ENCODE results near the gene FCRLB.
"Not testable (repeated sequence)": the region's sequence is repeated elsewhere in the genome, so short reads cannot be mapped to it uniquely, and the experiment has no call there.

FCRLB gene

DNA sequence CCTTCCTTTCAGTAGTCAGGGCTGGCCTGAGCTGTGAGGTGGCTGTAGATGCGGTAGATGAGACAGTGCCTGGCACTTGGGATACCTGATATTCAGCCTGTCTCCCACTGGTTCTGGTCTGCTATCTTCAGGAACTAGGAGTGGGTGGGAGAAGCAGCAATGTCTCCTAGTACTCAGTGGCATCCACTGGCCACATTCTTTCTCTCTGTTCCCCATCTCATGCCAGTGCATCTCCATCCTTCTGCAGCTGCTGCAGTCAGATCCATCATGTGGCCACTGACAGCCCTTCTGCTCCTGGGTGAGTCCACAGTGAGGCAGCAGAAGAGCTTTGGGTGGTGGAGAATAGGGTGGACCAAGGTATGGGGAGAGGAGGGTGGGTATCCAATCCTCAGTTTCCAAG, 1.1 kb downstream of the FCRLB start:
- no peak for TF ChIP-seq ZFX (IDR thresholded peaks at IDR 0.05)
- TF ChIP-seq, protein P1, sequence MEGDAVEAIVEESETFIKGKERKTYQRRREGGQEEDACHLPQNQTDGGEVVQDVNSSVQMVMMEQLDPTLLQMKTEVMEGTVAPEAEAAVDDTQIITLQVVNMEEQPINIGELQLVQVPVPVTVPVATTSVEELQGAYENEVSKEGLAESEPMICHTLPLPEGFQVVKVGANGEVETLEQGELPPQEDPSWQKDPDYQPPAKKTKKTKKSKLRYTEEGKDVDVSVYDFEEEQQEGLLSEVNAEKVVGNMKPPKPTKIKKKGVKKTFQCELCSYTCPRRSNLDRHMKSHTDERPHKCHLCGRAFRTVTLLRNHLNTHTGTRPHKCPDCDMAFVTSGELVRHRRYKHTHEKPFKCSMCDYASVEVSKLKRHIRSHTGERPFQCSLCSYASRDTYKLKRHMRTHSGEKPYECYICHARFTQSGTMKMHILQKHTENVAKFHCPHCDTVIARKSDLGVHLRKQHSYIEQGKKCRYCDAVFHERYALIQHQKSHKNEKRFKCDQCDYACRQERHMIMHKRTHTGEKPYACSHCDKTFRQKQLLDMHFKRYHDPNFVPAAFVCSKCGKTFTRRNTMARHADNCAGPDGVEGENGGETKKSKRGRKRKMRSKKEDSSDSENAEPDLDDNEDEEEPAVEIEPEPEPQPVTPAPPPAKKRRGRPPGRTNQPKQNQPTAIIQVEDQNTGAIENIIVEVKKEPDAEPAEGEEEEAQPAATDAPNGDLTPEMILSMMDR (conservative IDR thresholded peaks at IDR 0.05): no peak
- H3K27ac ChIP-seq: no peak overlapping the region

DNA sequence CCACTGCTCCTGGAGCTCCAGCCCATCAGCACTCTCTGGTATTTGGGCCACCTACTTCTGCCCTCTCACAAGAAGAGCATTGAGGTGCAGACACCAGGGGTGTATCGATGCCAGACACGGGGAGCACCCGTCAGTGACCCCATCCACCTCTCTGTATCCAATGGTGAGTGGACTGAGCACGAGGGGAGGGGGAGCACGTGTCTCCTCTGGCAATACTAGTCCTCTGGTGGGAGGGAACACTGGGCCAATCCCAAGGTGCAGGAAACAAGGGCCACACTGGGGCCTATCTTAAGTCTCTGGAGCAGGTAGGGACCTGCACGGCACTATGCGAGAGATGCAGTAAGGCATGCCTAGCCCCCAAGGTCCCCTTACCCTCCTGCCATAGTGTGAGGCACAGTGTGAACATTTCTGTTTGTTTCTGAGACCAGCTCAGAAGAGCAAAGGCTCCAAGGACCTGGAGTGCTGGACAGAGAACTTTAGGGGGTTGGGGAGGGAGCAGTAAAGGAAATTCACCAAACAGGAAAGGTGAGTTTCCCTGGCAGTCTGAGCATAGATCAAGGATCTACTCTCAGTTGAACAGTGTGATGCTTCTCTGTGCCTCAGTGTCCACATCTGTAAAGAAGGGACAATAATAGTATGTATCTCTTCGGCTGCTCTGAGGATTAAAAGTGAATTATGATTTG, 2.3 kb downstream of the FCRLB start:
- no peak for TF ChIP-seq ZFX (IDR thresholded peaks at IDR 0.05)
- H3K27ac ChIP-seq: peak overlapping the region; percentile 19

DNA sequence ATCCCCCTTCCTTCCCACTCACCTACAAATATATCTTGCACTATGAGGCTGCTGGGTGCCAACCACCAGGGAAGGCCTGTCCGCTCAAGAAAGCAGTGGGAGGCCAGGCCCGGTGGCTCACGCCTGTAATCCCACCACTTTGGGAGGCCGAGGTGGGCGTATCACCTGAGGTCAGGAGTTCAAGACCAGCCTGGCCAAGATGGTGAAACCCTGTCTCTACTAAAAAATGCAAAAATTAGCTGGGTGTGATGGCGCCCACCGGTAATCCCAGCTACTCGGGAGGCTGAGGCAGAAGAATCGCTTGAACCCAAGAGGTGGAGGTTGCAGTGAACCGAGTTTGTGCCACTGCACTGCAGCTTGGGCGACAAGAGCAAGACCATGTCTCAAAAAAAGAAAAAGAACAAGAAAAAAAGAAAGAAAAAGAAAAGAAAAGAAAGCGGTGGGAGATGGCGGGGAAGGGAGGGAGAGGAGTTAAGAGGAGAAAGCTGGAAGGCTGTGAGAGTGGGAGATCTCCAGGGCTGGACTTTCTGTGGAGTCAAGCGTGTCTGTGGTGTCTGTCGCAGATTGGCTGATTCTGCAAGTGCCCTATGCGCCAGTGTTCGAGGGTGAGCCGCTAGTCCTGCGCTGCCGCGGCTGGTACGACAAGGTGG, 4.0 kb downstream of the FCRLB start:
- H3K27ac ChIP-seq: not testable (repeated sequence)

DNA sequence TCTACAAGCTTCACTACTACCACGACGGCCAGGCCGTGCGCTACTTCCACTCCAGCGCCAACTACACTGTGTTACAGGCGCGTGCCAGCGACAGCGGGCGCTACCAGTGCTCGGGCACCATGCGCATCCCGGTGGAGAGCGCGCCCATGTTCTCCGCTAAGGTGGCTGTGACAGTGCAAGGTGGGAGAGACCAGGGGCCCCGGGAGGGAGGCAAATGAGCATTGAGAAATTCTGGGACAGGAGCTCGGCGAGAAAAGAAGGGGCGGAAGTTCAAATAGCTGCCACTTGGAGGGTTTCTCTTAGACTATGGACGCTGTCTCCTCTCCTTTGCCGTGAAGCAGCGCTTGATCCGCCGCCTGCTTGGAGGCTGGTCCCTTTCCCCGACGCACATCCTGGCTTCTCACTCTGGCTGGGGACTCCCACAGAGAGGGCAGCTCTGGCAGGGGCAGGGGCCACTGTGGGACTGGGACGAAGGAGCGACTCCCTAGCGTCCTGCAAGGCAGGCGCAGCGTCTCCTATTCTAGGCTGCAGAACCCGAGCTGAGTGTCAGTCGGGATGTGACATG, 4.6 kb downstream of the FCRLB start:
- H3K27ac ChIP-seq: peak overlapping the region; percentile 70

DNA sequence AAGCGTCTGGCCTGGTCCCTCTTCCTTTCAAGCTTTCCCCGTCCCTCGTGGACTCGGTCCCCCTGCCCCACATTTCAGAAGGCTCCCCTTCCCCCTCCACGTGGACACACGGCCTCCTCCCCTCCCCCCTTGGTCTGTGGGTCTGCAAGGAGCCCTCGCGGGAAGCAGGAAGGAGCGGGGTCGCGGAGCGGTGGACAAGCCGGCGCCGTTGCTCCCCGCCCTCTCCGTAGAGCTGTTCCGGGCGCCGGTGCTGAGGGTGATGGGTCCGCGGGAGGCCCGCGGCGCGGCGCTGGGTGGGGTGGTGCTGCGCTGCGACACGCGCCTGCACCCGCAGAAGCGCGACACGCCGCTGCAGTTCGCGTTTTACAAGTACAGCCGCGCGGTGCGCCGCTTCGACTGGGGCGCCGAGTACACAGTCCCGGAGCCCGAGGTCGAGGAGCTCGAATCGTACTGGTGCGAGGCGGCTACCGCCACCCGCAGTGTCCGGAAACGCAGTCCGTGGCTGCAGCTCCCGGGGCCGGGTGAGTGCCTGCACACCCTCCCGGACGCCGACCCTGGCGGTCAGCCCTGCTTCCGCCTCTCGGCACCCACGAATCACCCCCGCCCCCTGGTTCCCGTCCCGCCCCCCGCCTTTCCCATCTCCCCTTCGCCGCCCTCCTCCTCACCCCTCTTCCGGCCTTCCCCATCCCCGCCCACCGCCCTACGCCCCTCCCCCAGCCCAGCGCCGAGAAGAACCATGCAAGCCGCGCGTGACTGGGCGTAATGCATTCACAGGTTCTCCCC, 5.3 kb downstream of the FCRLB start:
- TF ChIP-seq, protein P1 (conservative IDR thresholded peaks at IDR 0.05): no peak
- peak; percentile 47 for TF ChIP-seq ZFX (IDR thresholded peaks at IDR 0.05)
- peak overlapping the region; percentile 70 for H3K27ac ChIP-seq

More for the DNA sequence above, 4.6 kb downstream of the FCRLB start:
- TF ChIP-seq ZFX (IDR thresholded peaks at IDR 0.05): no peak
- TF ChIP-seq, protein P1 (conservative IDR thresholded peaks at IDR 0.05): no peak; the same call in 1 of the 2 replicates

DNA sequence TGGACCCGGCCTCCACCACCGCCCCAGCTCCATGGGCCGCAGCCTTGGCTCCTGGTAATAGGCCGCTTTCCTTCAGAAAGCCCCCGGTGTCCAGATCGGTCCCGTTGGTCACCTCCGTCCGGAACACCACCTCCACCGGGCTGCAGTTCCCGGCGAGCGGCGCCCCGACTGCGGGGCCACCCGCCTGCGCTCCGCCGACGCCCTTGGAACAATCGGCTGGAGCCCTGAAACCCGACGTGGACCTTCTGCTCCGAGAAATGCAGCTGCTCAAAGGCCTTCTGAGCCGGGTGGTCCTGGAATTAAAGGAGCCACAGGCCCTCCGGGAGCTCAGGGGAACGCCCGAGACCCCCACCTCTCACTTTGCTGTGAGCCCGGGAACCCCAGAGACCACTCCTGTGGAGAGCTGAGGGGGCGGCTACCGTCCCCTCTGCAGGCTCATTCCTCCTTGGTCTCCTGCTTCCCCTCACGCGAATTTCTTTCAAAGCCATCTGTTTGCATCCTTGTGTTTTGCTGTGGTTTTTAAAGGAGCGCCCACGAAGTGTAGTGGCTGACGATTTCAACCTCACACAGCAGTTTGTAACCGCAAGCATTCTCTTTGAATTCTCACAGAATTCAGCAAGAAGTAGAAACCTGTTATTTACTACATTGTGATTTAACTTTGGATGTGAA, 6.0 kb downstream of the FCRLB start:
- TF ChIP-seq, protein P1 (conservative IDR thresholded peaks at IDR 0.05): no peak
- H3K27ac ChIP-seq: peak overlapping the region; percentile 70

DNA sequence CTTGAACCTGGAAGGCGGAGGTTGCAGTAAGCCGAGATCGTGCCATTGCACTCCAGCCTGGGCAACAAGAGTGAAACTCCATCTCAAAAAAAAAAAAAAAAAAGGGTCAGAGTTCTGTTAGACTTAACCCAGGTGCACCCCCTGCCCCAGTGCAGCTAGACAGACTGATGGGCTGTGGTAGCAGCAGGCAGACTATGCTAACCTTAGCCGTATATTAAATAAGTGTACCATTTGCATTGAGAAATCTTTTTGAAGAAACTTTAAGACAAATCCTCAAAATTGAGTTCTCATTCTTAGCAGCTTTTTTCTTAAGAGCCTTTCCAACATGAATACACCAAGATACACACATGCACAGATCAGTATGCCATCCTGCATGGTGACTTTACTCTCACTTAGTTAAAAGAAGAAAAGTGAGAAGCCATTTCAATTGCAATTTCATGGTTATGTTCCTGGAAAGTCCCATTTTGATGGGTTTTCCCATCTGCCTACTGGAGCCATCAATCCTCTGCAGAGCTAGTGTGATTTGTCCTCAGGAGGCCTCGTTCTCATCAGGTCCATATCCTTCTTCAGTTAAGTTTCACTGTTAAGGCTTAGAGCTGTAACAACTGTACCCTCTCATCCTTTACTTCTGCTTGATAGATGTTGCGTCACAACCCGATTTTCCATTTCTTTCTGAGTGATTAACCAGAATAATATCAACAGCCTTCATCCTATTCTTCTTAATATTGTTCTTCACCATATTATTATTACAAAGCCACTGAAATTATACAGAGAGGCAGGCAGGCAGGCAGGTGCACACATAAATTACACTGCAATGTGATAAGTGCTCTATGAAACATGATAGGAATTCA, 7.3 kb downstream of the FCRLB start:
- no peak overlapping the region for H3K27ac ChIP-seq
- TF ChIP-seq, protein P1 (conservative IDR thresholded peaks at IDR 0.05): no peak
- no peak for TF ChIP-seq ZFX (IDR thresholded peaks at IDR 0.05)
